ENCODE measurements around the gene NMNAT2. TPM values are rescaled to one million over a fixed set of nuclear protein-coding genes. Genes with fewer than 3 reads are reported as not detected.

NMNAT2 gene
- total RNA-seq, 4 donors from 2014 or later = 1.7 to 2.8 (median 2.4) TPM

- intact Hi-C loops (cut with DNase I) = no loop called here
- Histone ChIP-seq H3K27ac (replicated peaks in 1 of 4) (peak overlapping the region; percentile 66 to 82 (median 76)), H3K36me3 (peaks cover 0 to 5% (median 0%) of the 10 kb centered on the region in 4 donors), H3K4me1 (peaks cover 3 to 26% (median 18%) of the 10 kb centered on the region in 4 donors), H3K27me3 (no peaks in the 10 kb centered on the region), H3K4me3 (no peak overlapping the region), H3K9me3 (no peaks in the 10 kb centered on the region)
- TF ChIP-seq POLR2AphosphoS5 (IDR thresholded peaks at IDR 0.05) = peak; percentile 74 to 87
- TF ChIP-seq POLR2A (IDR thresholded peaks at IDR 0.05; ENCODE audit: low read depth) = no peak
- TF ChIP-seq CTCF (IDR thresholded peaks at IDR 0.05) = no peak
- TF ChIP-seq EP300 (IDR thresholded peaks at IDR 0.05) = peak; percentile 53
- no peak for DNase-seq (ENCODE audit: extremely low spot score)
- WGBS = 65% methylated on average over 3 of the region's 3 CpGs
Measured at GRCh38 chr1:183205196-183205781, 212.9 kb downstream of the NMNAT2 start.

- intact Hi-C loops (cut with DNase I) = no loop called here
- DNase-seq (ENCODE audit: extremely low spot score) = no peak
- Histone ChIP-seq H3K27me3 (no peaks in the 10 kb centered on the region), H3K36me3 (no peaks in the 10 kb centered on the region), H3K4me3 (no peak overlapping the region), H3K9me3 (no peaks in the 10 kb centered on the region), H3K27ac (replicated peaks in 1 of 4) (no peak overlapping the region), H3K4me1 (peaks cover 3 to 47% (median 24%) of the 10 kb centered on the region in 4 donors)
- no peak for TF ChIP-seq POLR2A (IDR thresholded peaks at IDR 0.05; ENCODE audit: low read depth)
- no peak for TF ChIP-seq CTCF (IDR thresholded peaks at IDR 0.05)
- TF ChIP-seq EP300 (IDR thresholded peaks at IDR 0.05) = no peak
- TF ChIP-seq POLR2AphosphoS5 (IDR thresholded peaks at IDR 0.05) = no peak
- 87% methylated on average over 3 of the region's 3 CpGs for WGBS
Measured at GRCh38 chr1:183203094-183203493, 215.1 kb downstream of the NMNAT2 start.

- TF ChIP-seq POLR2AphosphoS5 (IDR thresholded peaks at IDR 0.05) (no peak), EP300 (IDR thresholded peaks at IDR 0.05) (no peak), CTCF (IDR thresholded peaks at IDR 0.05) (no peak), POLR2A (IDR thresholded peaks at IDR 0.05; ENCODE audit: low read depth) (no peak)
- whole genome bisulfite sequencing = 64% methylated on average over 9 of the region's 9 CpGs
- DNase-seq (ENCODE audit: extremely low spot score) = no peak
- H3K4me3 ChIP-seq = no peak overlapping the region
- peaks cover 2 to 49% (median 22%) of the 10 kb centered on the region in 4 donors for H3K4me1 ChIP-seq
- peak overlapping the region; percentile 27 to 88 (median 84) for H3K27ac ChIP-seq (replicated peaks in 1 of 4)
- no peaks in the 10 kb centered on the region for H3K27me3 ChIP-seq
- no peaks in the 10 kb centered on the region for H3K9me3 ChIP-seq
- intact Hi-C loops (cut with DNase I) = no loop called here
- H3K36me3 ChIP-seq = no peaks in the 10 kb centered on the region
Measured at GRCh38 chr1:183200451-183200850, 217.7 kb downstream of the NMNAT2 start.

GRCh38 chr1:183199304-183199703 lies 218.9 kb downstream of the NMNAT2 start:
- DNase-seq (ENCODE audit: extremely low spot score) = no peak
- Histone ChIP-seq H3K4me1 (peaks cover 0 to 48% (median 23%) of the 10 kb centered on the region in 4 donors), H3K27ac (replicated peaks in 1 of 4) (peak overlapping the region; percentile 79 to 88 (median 84)), H3K4me3 (no peak overlapping the region), H3K36me3 (no peaks in the 10 kb centered on the region), H3K9me3 (no peaks in the 10 kb centered on the region), H3K27me3 (no peaks in the 10 kb centered on the region)
- TF ChIP-seq POLR2AphosphoS5 (IDR thresholded peaks at IDR 0.05) (no peak), EP300 (IDR thresholded peaks at IDR 0.05) (no peak)
- intact Hi-C loops (cut with DNase I) = no loop called here
- WGBS = 90% methylated on average over 3 of the region's 3 CpGs

- intact Hi-C loops (cut with DNase I) = no loop called here
- no peak for DNase-seq (ENCODE audit: extremely low spot score)
- no peaks in the 10 kb centered on the region for H3K27me3 ChIP-seq
- peak overlapping the region; percentile 79 to 88 (median 84) for H3K27ac ChIP-seq (replicated peaks in 1 of 4)
- H3K4me3 ChIP-seq = no peak overlapping the region
- H3K9me3 ChIP-seq = no peaks in the 10 kb centered on the region
- no peak for TF ChIP-seq CTCF (IDR thresholded peaks at IDR 0.05)
- peak; percentile 94 to 98 for TF ChIP-seq POLR2AphosphoS5 (IDR thresholded peaks at IDR 0.05)
- peak; percentile 75 for TF ChIP-seq EP300 (IDR thresholded peaks at IDR 0.05)
- WGBS = 45% methylated on average over 8 of the region's 9 CpGs
- no peaks in the 10 kb centered on the region for H3K36me3 ChIP-seq
- peaks cover 0 to 48% (median 23%) of the 10 kb centered on the region in 4 donors for H3K4me1 ChIP-seq
Measured at GRCh38 chr1:183198463-183198862, 219.7 kb downstream of the NMNAT2 start.

Other genes starting within 250 kb of the NMNAT2 start
- gene LAMC2, start 232.1 kb downstream of the NMNAT2 start, total RNA-seq = 10 to 100 TPM; 11.2 to 32.6 (median 14.9) TPM
- 10 to 100 TPM; 27.7 to 34.7 (median 32.7) TPM for gene SMG7, start 54.1 kb upstream of the NMNAT2 start, total RNA-seq
- 10 to 100 TPM in 1 of 4 donors, 1 to 10 TPM in 3; 5.2 to 26.0 (median 9.5) TPM for gene NCF2, start 172.1 kb upstream of the NMNAT2 start, total RNA-seq
- gene ARPC5, start 217.4 kb upstream of the NMNAT2 start, total RNA-seq = 100 to 1,000 TPM in 1 of 4 donors, 10 to 100 TPM in 3; 80.6 to 111 (median 91.1) TPM
- not detected for gene APOBEC4, start 234.9 kb upstream of the NMNAT2 start, total RNA-seq